Nephron (organoid): Measurements from ENCODE around the gene TDG.

Experiments
- H3K27ac Mint-ChIP-seq, 3 experiments: 2 replicates each; pipeline ENCODE4 v1.8.0; 2020; ENCODE audit warnings: mixed read lengths in 3 of 3, mild to moderate bottlenecking in 2 of 3, moderate library complexity in 1 of 3
- H3K27me3 Mint-ChIP-seq: 2 replicates; pipeline ENCODE4 v1.8.0; 2021; ENCODE audit warnings: low read depth, mild to moderate bottlenecking, moderate library complexity, mixed read lengths
- H3K36me3 Mint-ChIP-seq: 2 replicates; pipeline ENCODE4 v1.8.0; 2020; ENCODE audit warnings: low read depth, mixed read lengths
- H3K4me1 Mint-ChIP-seq: 2 replicates; pipeline ENCODE4 v1.8.0; 2020; ENCODE audit warnings: mixed read lengths
- H3K4me3 Mint-ChIP-seq, 3 experiments: 2 replicates each; pipeline ENCODE4 v1.8.0; 2020; ENCODE audit warnings: mild to moderate bottlenecking in 3 of 3, mixed read lengths in 3 of 3, moderate library complexity in 2 of 3
- H3K9me3 Mint-ChIP-seq: 2 replicates; pipeline ENCODE4 v1.8.0; 2020; ENCODE audit warnings: mixed read lengths
- CTCF ChIP-seq, 3 experiments: fragments of 200-600 bp; sonication (generic); IDR thresholded peaks; one replicate each; pipeline ENCODE4 v1.5.0; 2021; ENCODE audit warnings: antibody characterized with exemption in 3 of 3; ENCODE audit not compliant: unreplicated experiment in 3 of 3

Gene TDG

DNA sequence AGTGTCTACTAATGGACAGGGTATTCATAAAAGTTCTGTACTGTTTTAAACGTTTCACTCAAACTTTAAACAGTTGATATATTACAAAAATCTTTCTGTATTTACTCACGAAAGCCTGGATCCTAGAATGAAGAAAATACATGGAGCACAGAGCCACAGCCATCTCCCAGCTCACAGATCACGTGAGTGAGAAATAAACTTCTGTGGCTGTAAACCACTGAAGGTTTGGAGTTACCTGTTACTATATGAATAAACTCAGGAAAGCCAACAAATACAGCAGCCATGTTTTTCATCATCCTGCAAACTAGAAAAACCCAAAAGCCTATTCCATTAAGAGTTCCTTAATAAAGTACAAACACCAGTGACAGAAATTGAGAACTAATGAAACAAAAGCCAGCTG lies 867 bp upstream of the TDG start:
- no peak for TF ChIP-seq CTCF (IDR thresholded peaks at IDR 0.05; ENCODE audit: unreplicated experiment in 3 of 3)
- Mint-ChIP-seq H3K4me3 (peak overlapping the region; percentile 98 to 99 (median 98)), H3K27me3 (no peaks in the 10 kb centered on the region), H3K9me3 (no peaks in the 10 kb centered on the region), H3K27ac (peak overlapping the region; percentile 97 to 99 (median 97)), H3K4me1 (peaks cover 51% of the 10 kb centered on the region), H3K36me3 (peaks cover 15% of the 10 kb centered on the region)

GRCh38 chr12:103965255-103965589 lies 450 bp upstream of the TDG start:
- no peaks in the 10 kb centered on the region for H3K27me3 Mint-ChIP-seq
- peak overlapping the region; percentile 97 to 99 (median 97) for H3K27ac Mint-ChIP-seq
- TF ChIP-seq CTCF (IDR thresholded peaks at IDR 0.05; ENCODE audit: unreplicated experiment in 3 of 3), result no peak
- no peaks in the 10 kb centered on the region for H3K9me3 Mint-ChIP-seq
- H3K36me3 Mint-ChIP-seq, result peaks cover 15% of the 10 kb centered on the region
- peaks cover 51% of the 10 kb centered on the region for H3K4me1 Mint-ChIP-seq
- peak overlapping the region; percentile 98 to 99 (median 98) for H3K4me3 Mint-ChIP-seq

DNA sequence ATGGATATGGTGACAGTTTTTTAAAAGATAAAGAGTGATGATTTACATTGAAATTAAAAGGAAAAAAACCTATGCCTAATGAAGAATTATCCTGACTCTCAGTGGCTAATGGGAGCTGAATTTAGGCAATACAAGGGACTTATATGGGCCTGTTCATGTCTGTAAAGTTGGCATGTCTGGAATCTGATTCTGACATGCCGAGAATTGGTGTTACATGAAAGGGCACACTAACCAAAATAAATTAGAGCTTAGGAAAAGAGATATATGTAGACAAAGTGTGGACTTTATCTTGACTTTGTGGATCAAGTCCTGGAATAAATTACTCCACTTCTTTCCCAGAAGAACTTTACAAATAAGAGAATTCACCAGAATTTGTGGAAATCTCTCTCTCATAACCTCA lies 1.1 kb downstream of the TDG start:
- H3K9me3 Mint-ChIP-seq, result no peaks in the 10 kb centered on the region
- no peak for TF ChIP-seq CTCF (IDR thresholded peaks at IDR 0.05; ENCODE audit: unreplicated experiment in 3 of 3)
- peaks cover 15% of the 10 kb centered on the region for H3K36me3 Mint-ChIP-seq
- H3K4me1 Mint-ChIP-seq, result peaks cover 53% of the 10 kb centered on the region
- peak overlapping the region; percentile 98 to 99 (median 98) for H3K4me3 Mint-ChIP-seq
- H3K27ac Mint-ChIP-seq, result peak overlapping the region; percentile 97 to 99 (median 97)
- no peaks in the 10 kb centered on the region for H3K27me3 Mint-ChIP-seq

DNA sequence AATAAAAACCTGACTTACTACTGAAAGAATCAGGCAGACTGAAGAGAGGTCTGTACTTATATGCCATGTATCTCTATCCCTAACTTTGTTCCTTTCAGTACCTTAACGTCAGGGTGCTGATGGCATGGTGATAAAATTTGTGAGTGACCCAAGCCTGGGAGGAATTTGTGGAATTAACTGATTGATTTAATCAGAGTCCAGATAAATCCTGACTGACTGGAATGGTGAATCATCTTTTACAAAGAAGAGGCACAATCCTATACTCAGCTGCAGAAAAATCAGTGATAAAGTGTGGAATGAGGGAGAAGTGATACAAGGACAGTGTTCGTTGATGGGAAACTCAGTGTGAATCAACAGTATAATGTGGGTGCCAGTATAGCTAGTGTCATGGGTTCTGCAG lies 3.7 kb downstream of the TDG start:
- TF ChIP-seq CTCF (IDR thresholded peaks at IDR 0.05; ENCODE audit: unreplicated experiment in 3 of 3), result no peak
- Mint-ChIP-seq H3K27ac (no peak overlapping the region), H3K27me3 (no peaks in the 10 kb centered on the region), H3K4me3 (peak overlapping the region in 1 of 3 experiments; percentile 43), H3K9me3 (no peaks in the 10 kb centered on the region), H3K36me3 (peaks cover 19% of the 10 kb centered on the region), H3K4me1 (peaks cover 41% of the 10 kb centered on the region)

- H3K27ac Mint-ChIP-seq, result no peak overlapping the region
Measured at GRCh38 chr12:103973909-103974308, 8.2 kb downstream of the TDG start.

More at GRCh38 chr12:103973909-103974308, 8.2 kb downstream of the TDG start:
- Mint-ChIP-seq H3K9me3 (no peaks in the 10 kb centered on the region), H3K4me1 (peaks cover 11% of the 10 kb centered on the region), H3K36me3 (peaks cover 39% of the 10 kb centered on the region), H3K4me3 (no peak overlapping the region), H3K27me3 (no peaks in the 10 kb centered on the region)
- no peak for TF ChIP-seq CTCF (IDR thresholded peaks at IDR 0.05; ENCODE audit: unreplicated experiment in 3 of 3)
